ENCODE results near the gene FUBP3.

FUBP3 gene

DNA sequence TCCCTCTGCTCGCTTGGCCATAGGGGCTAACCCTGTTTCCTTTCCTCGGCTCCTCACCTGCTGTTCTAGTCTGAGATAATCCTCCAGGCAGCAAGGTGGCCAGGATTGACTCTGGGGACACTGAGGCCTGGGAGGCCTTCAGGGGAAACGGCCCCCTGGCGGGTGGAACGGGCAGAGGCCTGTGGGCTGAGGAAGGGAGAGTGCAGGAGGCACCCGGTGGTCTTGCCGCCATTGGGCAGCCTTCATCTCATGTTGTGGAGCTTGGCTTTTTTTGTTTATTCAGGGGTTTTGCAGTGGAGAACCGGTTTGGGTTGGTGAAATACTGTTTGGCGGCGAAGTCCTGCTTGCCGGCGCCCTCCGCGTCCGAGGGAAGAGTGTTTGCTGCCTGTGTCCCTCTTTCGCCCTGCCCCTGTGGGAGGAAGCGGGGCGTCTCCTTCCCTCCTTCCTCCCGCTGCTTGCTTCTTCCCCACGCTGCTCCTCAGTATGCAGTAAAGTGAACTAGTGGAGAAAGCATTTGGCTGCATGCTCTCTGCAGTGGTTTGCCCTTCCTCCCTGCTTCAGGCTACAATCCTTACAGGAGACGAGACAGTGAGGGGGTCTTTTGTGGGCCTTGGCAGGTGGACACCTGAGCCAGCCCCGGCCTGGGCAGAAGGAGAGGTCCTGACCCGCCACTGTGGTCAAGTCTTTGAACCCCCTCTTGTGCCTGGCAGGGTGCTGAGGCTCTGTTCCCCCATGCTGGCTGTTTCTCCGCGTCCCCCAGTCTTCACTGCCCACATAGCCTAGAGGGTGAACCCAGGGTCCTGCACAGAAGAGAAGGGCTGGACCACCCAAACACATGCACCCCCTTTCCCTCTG lies 54.2 kb downstream of the FUBP3 start:
- DNase-seq (ENCODE audit: extremely low read depth, low read depth) = no peak
- H3K4me3 ChIP-seq (replicated peaks; ENCODE audit: low read depth, low read length) = no peak overlapping the region
- TF ChIP-seq, protein P1, sequence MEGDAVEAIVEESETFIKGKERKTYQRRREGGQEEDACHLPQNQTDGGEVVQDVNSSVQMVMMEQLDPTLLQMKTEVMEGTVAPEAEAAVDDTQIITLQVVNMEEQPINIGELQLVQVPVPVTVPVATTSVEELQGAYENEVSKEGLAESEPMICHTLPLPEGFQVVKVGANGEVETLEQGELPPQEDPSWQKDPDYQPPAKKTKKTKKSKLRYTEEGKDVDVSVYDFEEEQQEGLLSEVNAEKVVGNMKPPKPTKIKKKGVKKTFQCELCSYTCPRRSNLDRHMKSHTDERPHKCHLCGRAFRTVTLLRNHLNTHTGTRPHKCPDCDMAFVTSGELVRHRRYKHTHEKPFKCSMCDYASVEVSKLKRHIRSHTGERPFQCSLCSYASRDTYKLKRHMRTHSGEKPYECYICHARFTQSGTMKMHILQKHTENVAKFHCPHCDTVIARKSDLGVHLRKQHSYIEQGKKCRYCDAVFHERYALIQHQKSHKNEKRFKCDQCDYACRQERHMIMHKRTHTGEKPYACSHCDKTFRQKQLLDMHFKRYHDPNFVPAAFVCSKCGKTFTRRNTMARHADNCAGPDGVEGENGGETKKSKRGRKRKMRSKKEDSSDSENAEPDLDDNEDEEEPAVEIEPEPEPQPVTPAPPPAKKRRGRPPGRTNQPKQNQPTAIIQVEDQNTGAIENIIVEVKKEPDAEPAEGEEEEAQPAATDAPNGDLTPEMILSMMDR (IDR thresholded peaks at IDR 0.05; ENCODE audit: low read depth, low read length, missing control alignments) = no peak

DNA sequence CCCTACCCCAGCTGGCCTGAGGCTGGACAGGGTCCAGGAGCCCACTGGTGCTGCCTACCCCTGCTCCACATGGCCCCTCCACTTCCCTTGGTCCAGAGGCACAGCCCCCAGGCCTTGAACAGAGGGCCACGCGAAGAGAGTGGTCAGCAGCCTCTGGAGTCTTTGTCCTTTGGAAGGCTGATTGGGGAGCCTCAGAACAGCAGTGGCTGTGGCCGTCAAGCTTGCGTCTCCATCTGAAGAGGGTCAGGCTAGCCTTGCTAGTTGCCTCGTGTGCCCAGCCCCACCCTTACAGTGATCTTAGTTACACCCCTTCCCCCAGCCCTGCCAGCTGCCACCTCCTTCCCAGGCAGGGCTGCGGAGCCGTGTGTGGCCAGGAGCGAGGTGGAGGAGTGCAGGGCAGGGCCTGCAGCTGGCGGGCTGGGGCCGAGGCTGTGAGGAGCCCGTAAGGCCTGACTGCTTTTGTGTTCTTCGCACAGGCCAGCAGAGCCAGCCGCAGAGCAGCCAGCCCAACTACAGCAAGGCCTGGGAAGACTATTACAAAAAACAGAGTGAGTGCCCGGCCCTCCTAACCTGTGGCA lies 54.9 kb downstream of the FUBP3 start:
- DNase-seq (ENCODE audit: extremely low read depth, low read depth) = no peak
- no peak overlapping the region for H3K4me3 ChIP-seq (replicated peaks; ENCODE audit: low read depth, low read length)
- TF ChIP-seq, protein P1 (IDR thresholded peaks at IDR 0.05; ENCODE audit: low read depth, low read length, missing control alignments) = no peak

DNA sequence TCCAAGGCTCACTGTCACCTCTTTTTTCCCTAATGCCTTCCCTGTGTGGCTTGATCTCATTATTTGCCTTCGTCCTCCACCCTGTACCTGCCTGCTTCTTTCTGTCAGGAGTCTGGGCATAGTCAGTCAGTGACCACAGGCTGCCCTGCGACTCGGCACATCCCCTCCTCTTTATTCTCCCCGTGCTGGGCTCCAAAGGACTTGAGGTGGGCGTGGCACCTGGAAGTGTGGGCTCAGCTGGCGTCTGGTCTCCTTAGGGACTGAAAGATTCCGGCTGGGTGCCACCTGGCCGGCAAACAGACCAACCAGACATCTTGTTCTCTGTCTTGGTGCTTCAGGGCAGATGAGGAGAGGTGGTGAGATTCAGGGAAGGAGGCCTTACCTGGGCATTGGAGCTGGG lies 55.4 kb downstream of the FUBP3 start:
- TF ChIP-seq, protein P1 (IDR thresholded peaks at IDR 0.05; ENCODE audit: low read depth, low read length, missing control alignments) = no peak
- DNase-seq (ENCODE audit: extremely low read depth, low read depth) = no peak
- no peak overlapping the region for H3K4me3 ChIP-seq (replicated peaks; ENCODE audit: low read depth, low read length)

DNA sequence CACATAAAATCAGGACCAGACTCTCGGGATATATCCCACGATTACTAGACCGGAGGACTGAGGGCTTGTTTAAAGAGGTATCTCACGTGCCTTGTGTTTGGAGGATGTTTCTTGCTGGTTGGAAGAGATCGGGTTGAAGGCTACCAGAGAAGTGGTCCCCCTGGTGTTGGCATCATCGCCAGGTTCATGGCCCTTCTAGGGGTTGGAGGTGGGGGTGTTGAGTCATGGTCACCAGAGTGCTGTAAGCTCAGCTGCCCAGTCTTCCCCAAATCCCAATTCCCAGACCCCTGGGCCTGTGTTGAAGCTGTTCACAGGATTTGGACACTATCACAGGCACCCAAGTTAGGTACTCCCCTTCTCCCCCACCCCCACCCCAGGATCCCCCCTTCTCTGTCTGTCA lies 55.9 kb downstream of the FUBP3 start:
- DNase-seq (ENCODE audit: extremely low read depth, low read depth) = no peak
- H3K4me3 ChIP-seq (replicated peaks; ENCODE audit: low read depth, low read length) = no peak overlapping the region
- TF ChIP-seq, protein P1 (IDR thresholded peaks at IDR 0.05; ENCODE audit: low read depth, low read length, missing control alignments) = no peak

DNA sequence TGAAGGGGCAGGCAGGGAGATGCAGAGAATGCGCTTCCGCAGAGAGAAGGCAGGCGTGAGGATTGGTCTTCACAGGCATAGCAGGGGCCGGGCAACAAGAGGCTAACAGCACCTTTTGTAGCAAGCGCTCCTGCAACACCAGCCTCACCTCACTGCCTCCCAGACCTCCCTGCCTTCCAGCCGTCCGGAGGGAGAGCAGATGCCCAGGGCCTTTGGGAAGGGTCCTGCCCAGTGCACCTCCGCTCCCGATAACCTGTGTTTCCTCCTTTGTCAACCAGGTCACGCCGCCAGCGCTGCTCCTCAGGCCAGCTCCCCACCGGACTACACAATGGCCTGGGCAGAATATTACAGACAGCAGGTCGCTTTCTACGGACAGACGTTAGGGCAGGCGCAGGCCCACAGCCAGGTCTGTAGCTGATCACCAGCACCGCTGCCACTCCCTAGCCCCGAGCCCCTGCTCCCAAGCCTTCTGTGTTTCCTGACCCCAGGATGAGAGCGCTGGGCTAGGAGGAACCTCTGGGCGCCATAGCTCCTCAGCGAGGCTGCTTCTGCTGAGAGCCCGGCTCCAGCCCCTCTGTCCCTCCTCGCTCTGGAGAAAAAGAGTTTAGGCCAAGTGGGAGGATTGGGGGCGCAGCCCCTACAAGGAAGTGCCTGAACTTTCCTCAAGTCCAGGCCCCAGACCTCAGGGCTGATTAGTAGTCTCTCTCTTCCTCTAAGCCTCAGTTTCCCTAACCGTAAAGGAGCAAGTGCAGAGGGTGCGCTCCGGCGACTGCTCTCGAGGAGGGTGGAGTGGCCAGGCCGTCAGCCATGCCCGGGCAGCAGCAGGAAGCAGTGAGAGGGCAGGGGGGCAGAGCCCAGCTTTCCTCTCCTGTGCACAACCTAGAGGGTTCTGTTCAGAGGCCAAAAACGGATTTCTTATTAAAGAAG lies 56.6 kb downstream of the FUBP3 start:
- no peak for DNase-seq (ENCODE audit: extremely low read depth, low read depth)
- TF ChIP-seq, protein P1 (IDR thresholded peaks at IDR 0.05; ENCODE audit: low read depth, low read length, missing control alignments) = no peak
- no peak overlapping the region for H3K4me3 ChIP-seq (replicated peaks; ENCODE audit: low read depth, low read length)

DNA sequence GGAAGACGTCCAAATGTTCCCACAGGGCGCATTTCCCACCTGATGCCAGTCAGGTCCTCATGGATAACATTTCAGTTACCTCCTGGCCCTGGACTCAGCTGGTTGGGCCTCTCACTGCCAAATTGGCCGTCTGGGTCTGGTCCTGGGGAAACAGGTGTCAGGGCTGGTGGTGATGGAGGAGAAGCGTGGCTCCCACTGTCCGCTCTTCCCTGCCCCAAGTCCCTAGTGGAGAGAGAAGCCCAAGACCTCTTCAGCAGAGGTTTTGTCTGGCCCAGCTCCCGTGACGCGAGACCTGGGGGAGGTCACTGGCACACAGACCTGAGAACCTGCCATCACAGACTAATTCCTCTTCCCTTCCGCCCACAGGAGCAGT lies 57.3 kb downstream of the FUBP3 start:
- TF ChIP-seq, protein P1 (IDR thresholded peaks at IDR 0.05; ENCODE audit: low read depth, low read length, missing control alignments) = no peak
- no peak overlapping the region for H3K4me3 ChIP-seq (replicated peaks; ENCODE audit: low read depth, low read length)
- no peak for DNase-seq (ENCODE audit: extremely low read depth, low read depth)
